Activated naive CD8-positive, alpha-beta T cell treated with anti-CD3 and anti-CD28 coated beads, Interleukin-2, amount 50 U/mL, for 16 hours (primary cell): ENCODE data around the gene TMEM236.

ENCODE experiments used
- DNase-seq: peaks from one replicate; pipeline ENCODE4 v3.0.0-alpha.2; 2020; ENCODE audit warnings: low read depth, low spot score

The TMEM236 gene

GRCh38 chr10:17740668-17741067 lies 11.3 kb upstream of the TMEM236 start:
- no peak for DNase-seq

DNA sequence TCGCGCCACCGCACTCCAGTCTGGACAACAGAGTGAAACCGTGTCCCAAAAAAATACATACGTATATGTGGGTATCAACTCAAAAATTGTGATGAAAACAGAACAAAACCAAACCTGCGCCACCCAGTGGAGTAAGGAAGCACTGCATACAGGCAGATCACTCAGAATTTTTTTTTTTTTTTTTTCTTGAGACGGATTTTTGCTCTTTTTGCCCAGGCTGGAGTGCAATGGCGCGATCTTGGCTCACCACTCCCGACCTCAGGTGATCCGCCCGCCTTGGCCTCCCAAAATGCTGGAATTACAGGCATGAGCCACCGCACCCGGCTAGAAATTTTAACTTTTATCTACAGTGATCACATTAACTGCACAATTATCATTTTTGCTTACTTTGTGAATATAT lies 9.1 kb upstream of the TMEM236 start:
- peak; percentile 45 for DNase-seq

- no peak for DNase-seq
Observed at GRCh38 chr10:17743437-17743836, 8.6 kb upstream of the TMEM236 start.

DNA sequence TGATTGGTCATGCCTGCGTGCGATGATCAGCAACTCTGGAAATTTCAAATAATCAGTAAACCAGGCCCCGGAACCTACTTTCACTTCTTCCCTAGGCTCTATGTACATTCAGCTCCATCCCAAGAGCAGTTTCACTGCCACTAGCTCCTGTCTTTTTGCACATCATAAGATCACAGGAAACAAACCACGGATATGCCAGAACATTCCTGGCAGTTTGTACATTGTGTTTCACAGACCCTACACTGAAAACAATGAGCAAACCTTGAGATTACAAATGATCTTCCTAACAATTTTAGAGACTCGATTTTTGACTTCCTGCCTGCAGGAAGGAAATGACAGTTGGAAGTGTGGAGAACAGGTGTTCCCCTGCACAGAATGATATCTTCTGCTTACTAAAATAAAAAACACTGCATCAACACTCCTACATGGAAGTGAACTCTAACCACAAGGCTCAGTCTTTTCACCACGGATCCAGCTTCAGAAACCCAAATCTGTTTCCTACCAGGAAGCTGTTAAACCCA lies 7.6 kb upstream of the TMEM236 start:
- no peak for DNase-seq

DNA sequence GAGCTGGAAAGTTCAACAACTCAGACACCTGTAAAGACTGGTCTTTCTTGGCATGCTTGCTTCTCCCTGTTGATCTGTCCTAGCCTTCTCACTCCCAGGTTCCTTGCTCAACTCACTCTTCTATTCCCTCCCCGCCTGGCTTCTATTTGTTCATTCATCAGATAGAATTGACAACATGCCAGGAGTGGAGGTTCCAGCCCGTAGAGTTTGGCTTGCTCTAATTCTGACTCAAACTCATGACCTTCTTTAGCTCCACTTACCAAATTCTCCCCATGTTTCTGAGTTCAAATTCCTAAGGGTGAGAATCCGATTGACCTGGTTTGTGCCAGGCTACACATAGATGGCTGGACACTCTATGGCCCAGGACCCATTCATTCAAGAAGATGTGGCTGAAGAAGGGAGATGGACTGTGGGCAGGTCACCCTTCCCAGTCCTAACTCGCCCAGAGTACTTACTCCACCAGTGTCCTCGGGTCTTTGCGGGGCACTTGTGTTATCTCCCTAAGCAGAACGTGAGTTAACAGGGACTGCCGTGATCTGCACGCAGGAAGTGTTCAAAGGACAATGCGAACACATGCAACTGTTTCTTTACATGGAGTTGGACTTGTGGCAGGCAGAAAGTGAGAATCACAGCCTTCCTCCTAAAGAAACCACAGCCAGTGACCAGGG lies 4.0 kb upstream of the TMEM236 start:
- DNase-seq: no peak

DNA sequence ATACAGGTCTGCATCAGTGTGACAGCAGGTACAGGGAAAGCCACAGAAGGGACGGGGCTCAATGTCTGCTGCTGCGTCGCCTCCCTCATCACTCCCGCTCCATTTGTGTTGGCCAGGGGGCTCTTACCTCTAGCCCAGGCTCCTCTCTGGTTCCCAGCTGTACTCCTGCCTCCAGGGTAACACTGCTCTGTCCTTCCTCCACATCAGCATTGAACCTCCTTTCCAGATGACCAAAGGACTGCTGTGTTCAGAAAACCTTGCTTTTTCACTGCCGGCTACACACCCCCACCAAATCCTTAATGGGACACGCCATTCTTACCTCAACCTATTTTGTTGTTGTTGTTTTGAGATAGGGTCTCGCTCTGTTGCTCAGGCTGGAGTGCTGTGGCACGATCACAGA lies 2.1 kb upstream of the TMEM236 start:
- DNase-seq: no peak

DNA sequence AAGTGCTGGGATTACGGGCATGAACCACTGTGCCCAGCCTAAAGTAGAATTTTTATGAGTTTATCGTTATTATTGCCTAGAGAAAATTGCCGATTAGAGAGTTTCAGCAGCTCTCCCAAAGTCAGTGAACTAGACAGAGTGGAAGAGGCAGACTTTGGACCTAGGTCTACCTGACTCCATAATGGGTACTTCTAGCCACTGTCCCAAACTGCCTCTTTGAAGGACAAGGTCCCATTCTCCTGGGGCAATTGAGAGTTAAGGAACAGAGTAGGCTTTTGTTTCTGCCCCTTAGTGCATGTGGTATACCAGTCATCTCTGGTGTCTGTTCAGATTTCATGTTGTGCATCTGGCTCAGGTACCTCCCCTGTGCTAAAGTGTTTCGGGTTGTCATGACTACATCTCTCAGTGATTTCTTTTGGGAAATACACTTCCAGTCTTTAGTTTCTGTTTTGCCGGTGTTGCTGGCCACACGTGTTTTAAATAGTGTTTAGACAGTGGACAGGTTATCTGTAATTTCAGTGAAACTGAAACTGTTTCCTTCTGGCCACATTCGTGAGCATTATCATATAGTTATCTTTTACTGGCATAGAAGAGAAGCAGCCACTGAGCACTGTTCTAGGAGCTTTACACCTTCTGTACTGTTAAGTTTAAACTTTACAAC lies 4.7 kb downstream of the TMEM236 start:
- no peak for DNase-seq

- DNase-seq: no peak
Observed at GRCh38 chr10:17758200-17758599, 6.2 kb downstream of the TMEM236 start.

DNA sequence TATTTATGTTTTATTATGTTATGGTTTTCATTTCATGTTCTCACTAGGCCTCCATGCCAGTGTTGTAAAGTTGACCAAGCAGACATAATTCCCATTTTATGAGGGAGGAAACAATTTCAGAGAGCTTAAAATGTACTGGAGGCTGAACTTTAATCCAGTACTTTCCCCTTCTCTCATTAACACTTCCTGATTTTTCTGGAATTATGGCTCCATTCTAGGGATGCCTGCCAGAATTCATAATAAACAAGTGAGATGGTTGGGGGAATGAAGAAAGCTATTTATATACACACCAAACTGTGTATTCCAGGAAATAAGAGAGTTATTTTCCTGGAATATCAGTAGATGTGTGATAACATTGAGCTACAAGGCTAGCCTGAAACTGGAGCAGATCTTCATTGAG lies 6.9 kb downstream of the TMEM236 start:
- DNase-seq: no peak

- DNase-seq: no peak
Observed at GRCh38 chr10:17764142-17764541, 12.1 kb downstream of the TMEM236 start.

DNA sequence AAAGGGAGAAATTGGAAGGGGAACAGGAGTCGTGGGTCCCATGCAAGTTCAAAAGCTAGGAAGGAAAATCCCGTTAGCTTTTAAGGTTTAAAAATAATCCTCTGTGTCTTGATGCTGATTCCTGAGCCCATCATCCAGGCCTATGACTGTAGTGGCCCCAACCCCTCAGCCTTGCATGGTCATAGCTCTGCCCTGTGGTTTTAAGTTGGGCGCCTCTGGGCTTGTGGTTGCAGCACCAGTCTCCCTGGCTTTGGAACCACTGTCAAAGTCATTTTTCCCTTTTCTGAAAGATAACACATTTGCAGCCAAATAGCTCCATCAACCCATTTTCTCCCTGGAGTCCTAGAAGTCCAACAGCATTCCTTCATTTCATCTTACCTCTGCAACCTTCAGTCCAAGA lies 13.6 kb downstream of the TMEM236 start:
- DNase-seq: no peak

DNA sequence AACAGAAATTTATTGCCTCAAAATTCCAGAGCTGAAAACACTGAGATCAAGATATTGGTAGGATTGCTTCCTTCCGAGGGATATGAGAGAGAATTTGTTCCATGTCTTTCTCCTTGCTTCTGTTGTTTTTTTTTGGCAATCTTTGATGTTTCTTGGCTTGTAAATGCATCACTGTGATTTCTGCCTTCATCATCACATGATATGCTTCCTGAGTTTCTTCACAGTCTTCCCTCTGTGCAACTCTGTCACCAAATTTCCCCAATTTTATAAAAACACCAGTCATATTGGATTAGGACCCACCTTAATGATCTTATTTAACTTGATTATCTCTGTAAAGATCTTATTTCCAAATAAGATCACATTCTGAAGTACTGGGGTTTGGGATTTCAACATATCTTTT lies 14.7 kb downstream of the TMEM236 start:
- DNase-seq: no peak

DNA sequence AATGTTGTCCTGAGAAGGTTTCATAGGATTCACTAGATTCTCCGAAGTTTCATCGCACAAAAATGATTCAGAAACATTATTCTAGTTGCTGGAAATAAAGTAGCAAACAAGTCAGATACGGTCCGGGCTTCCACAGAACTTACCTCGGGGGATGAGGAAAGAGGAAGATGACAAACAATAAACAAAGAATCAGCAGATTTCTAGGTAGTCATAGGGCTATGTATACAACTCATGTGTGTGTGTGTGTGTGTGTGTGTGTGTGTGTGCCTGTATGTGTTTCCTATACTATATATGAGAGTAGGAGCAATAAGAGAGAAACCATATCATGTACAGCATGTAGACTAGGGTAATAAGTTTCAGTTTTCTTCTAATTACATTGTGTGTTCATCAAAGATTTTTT lies 16.5 kb downstream of the TMEM236 start:
- no peak for DNase-seq

- DNase-seq: no peak
Observed at GRCh38 chr10:17768957-17769356, 17.0 kb downstream of the TMEM236 start.

DNA sequence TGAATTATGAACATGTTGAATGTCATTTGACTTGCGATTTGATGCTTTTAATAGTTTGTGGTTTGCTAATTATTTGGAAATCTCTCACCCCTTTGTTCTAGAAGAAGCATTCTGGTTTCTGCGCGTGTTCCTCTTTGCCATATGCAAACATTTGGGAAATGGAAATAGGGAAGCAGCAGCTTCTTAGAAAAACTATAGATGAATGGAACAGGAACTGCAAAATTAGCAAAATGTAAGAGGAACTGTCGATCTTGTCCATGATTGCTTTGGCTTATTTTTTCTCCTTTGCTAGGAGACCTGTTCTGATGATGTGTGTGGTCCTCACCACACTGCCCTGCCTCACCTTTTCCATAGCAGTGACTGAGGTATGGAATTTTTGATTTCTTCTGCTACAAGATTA lies 19.0 kb downstream of the TMEM236 start:
- no peak for DNase-seq

DNA sequence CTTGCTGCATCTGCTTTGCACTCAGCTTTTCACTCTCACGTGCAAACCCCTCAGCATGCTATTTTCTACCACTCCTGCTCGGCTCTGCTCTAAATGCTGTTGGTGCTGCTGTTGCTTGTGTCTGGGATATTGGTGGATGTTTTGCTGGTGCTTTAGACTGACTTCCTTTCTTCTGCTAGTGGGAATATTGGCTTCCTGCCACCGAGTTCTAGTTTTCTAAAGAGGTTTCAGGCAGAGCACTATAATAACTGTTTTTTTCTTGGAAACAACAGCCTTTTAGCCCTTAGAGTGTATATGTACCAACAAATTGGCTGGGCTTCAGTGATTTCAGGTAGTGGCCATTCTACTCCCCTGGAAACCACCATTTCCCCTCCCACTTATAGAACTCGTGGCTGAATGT lies 27.8 kb downstream of the TMEM236 start:
- no peak for DNase-seq

DNA sequence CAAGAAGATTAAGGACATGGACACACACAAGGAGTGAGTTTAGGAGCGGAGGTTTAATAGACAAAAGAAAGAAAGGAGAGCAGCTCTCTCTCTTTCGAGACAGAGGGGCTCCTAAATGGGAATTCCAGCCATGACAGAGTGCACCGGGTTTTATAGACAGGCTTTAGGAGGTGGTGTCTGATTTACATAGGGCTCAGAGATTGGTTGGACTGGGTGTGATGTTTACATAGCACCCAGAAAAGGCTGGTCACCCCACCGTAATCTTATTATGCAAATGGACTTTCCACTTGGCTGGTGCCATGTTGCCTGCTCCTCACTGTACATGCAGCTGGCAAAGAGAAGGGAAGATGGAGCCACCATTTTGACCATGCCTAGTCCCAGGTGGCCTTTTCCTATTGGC lies 28.7 kb downstream of the TMEM236 start:
- DNase-seq: no peak

DNA sequence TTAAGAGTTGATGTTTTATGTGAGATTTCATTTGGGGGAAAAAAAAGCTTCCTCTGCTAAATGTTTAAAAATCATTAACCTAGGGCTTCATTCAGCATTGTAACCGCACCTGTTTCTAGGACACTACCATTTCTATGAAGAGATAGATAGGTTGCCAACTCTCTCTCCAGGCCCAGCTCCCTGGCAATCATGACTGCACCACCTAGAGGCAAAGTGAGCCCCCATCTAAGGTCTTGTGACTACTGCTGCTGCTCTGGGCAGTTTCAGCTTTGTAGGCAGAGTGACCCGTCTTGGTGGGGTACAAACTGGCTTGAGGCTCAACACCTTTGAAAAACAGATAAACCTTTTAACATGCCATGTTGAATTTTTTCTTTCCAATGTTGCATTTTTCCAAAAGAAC lies 29.9 kb downstream of the TMEM236 start:
- no peak for DNase-seq

DNA sequence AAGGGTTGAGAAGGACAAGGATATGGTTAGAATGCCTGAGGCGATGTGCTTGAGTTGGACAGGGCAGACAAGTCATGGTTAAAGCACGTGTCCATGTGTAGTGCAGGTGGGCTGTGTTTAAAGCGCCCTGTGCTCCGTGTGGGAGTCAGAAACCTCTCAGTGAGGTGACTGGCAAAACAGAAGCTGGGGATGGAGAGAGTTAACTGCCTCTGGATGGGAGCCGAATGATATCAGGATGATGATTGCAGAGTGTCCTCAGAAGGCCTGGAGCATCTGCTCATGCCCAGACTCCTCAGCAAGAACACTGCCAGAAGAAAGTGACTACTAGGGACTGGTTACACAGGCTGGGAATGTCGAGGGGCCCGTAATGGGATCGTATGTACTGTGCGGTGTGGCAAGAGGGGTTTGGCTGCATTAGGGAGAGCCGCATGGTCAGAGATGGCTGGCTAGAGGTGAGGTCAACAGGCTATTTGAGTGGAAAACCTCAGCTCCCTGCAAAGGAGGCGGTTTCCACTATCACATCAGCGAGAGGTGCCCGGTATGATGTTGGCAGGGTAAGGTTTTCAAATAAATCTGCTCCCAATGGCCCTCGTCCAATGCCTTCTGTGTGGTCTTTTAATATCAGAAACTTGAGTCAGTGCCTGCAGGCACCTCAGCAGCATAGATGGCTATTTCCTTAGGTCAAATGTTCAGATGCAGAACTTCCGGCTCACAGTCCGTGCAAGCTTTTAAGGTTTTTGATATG lies 31.1 kb downstream of the TMEM236 start:
- no peak for DNase-seq

DNA sequence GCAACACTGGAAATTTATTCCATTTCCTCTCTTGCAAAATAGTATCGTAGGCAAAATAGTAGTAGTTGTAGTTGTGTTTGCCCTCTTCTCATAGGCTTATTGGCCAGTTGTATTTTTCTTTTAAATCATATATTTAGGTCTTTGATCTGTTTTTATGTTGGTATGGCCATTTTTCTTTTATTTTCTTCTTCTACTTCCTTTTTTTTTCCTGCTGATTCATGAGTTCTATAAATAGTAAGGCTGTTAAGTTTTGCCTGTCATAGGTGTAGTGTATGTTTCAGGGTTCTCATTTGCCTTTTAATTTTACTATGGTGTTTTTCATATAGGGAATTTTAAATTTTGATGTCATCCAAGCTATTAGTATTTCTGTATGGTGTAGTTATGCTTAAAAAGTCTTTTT lies 31.8 kb downstream of the TMEM236 start:
- DNase-seq: no peak

DNA sequence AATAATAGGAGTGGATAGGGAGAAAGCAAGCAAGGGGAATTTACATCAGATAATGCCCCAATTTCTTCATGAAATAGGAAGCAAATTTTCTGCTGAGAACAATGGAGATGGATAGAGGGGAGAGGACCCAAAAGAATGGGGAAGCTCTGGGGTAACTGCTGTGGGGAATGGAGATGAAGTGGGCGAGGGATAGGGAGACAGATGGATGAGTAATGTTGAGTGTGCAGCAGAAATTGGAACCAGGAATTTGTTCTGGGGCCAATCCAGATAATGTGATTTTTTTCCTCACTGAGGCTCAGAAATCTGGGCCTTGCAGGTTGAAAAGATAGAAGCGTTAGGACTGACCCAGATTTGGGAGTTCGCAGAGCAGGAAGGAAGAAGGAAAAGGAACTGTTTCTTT lies 32.7 kb downstream of the TMEM236 start:
- no peak for DNase-seq

DNA sequence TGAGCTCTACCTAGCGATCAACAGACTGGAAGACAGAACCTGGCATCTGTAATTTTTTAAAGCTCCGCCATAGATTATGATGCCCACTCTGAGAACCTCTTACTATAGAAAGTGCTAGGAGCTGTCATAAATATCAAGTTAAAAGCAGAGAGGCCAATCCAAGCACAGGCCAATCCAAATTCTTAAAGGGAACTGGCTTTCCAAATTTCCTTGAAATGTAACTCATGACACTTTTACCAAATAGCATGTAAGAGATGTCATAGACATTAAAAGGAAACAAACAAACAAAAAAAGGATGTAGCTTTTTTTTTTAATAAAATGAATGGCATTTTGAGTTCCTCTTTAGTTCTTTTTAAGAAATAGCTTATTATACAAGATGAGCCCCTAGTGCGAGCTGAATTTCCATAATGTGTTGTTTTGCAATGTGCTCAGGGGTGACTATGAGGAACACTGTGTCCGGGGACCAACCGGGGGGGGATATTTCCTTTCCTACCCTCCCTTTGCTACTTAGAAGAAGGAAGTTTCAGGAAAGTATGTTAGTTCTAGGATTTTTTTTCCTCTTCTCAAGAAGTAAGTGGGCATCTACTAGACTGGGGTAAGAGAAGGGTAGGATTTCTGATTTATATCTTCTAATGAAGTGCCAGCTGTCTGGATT lies 33.4 kb downstream of the TMEM236 start:
- DNase-seq: no peak
